ENCODE results near the gene PLXNB2.
A peak's percentile ranks its signal among the peaks of the same experiment; 100 is the strongest.

Gene PLXNB2

DNA sequence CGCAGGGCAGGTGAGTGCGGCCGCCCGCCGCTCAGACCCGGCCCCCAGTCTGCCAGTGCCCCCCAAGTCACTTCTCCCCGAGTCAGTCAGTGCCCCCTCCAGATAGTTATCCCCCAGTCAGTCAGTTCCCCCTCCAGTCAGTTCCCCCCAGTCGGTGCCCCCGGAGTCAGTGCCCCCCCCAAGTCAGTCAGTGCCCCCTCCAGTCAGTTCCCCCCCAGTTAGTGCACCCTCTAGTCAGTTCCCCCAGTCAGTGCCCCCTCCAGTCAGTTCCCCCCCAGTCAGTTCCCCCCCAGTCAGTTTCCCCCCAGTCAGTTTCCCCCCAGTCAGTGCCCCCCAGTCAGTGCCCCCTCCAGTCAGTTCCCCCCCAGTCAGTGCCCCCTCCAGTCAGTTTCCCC, 36.1 kb upstream of the PLXNB2 start:
- Histone ChIP-seq H3K4me3 (ENCODE audit: low read depth in 1 of 2, low read length in 2 of 2) (peak overlapping the region; percentile 61 to 90; a peak in 3 of 4 replicates), H3K36me3 (ENCODE audit: insufficient read depth, low read length) (peaks cover 20% of the 10 kb centered on the region), H3K4me2 (ENCODE audit: insufficient read depth, low read length) (peak overlapping the region; percentile 81), H3K27me3 (ENCODE audit: insufficient read depth, low read length, poor library complexity) (no peaks in the 10 kb centered on the region), H3K9me3 (ENCODE audit: insufficient read depth, low read length, severe bottlenecking) (no peaks in the 10 kb centered on the region), H3K27ac (ENCODE audit: low read length) (peak overlapping the region; percentile 83), H4K20me1 (ENCODE audit: insufficient read depth, low read length) (peaks cover 26% of the 10 kb centered on the region), H3K9ac (ENCODE audit: low read depth, low read length) (peak overlapping the region; percentile 98), H3K4me1 (ENCODE audit: insufficient read depth, low read length) (peaks cover 42% of the 10 kb centered on the region), H2AFZ (ENCODE audit: low read depth, low read length) (peak overlapping the region; percentile 76), H3K79me2 (ENCODE audit: insufficient read depth, low read length) (peaks cover 32% of the 10 kb centered on the region)
- no peak for TF ChIP-seq EZH2 (IDR thresholded peaks at IDR 0.05; ENCODE audit: borderline replicate concordance, low read depth, low read length, severe bottlenecking)
- TF ChIP-seq, protein P1, sequence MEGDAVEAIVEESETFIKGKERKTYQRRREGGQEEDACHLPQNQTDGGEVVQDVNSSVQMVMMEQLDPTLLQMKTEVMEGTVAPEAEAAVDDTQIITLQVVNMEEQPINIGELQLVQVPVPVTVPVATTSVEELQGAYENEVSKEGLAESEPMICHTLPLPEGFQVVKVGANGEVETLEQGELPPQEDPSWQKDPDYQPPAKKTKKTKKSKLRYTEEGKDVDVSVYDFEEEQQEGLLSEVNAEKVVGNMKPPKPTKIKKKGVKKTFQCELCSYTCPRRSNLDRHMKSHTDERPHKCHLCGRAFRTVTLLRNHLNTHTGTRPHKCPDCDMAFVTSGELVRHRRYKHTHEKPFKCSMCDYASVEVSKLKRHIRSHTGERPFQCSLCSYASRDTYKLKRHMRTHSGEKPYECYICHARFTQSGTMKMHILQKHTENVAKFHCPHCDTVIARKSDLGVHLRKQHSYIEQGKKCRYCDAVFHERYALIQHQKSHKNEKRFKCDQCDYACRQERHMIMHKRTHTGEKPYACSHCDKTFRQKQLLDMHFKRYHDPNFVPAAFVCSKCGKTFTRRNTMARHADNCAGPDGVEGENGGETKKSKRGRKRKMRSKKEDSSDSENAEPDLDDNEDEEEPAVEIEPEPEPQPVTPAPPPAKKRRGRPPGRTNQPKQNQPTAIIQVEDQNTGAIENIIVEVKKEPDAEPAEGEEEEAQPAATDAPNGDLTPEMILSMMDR (IDR thresholded peaks at IDR 0.05; ENCODE audit: borderline replicate concordance, extremely low read depth, low read length, poor library complexity, severe bottlenecking): no peak
- ATAC-seq (ENCODE audit: insufficient read depth, low read depth) (peak; percentile 10; the same call in 1 of the 3 replicates), DNase-seq (no peak)

DNA sequence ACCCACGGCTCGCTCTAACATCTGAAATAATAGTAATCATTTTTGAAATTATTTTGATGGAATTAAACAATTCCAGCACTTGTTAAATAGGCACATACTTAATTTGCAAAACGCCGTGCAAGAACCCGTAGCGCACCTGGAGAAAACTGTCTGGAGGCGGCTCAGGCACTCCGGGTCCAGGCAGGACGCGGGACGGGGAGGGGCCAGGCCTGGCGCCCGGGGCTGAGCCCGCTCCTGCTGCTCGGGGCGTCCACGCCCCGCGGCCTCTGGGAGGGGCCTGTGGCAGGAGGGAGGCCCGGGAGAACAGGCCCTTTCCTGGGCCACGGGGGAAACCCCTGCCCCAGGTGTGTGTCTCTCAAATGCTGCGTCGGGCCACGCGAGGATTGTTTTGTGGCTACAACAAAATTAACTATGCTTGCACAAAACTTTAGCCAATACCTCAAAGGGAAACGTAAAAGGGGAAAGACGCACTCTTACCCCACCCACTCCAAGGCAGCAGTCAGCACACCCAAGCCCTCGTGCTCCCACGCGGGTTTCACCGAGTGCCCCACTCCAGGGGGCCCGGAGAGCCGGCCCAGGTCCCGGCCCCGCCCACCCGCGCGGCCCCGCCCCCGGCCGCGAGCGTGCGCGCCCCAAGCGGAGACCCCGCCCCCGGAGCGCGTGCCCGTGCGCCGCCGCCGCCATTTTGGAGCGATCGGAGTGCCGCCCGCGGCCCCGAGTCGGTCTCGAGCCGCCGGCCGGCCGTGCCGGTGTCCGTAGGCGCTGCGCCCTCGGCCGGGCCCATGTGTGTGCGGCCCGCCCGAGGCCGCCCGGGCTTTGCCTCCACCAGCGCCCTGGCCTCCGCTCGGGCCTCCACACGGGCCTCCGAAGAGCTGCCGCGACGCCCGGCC, 35.5 kb upstream of the PLXNB2 start, which contains the start of gene PPP6R2:
TSS of gene PPP6R2 (plus strand) at position 677 of the 890 bp plus-strand sequence. CDS start 50,582 bp downstream, outside the sequence.
- peak within 1 kb of the TSS; percentile 98 for H3K9ac ChIP-seq (ENCODE audit: low read depth, low read length)
- H3K9me3 ChIP-seq (ENCODE audit: insufficient read depth, low read length, severe bottlenecking): no peaks in the 10 kb centered on the region
- H3K4me2 ChIP-seq (ENCODE audit: insufficient read depth, low read length): peak within 1 kb of the TSS; percentile 81
- peaks cover 26% of the 10 kb centered on the region for H3K79me2 ChIP-seq (ENCODE audit: insufficient read depth, low read length)
- TF ChIP-seq EZH2 (IDR thresholded peaks at IDR 0.05; ENCODE audit: borderline replicate concordance, low read depth, low read length, severe bottlenecking): no peak
- TF ChIP-seq, protein P1 (IDR thresholded peaks at IDR 0.05; ENCODE audit: borderline replicate concordance, extremely low read depth, low read length, poor library complexity, severe bottlenecking): no peak
- peak within 1 kb of the TSS; percentile 61 to 90 for H3K4me3 ChIP-seq (ENCODE audit: low read depth in 1 of 2, low read length in 2 of 2)
- no peaks in the 10 kb centered on the region for H3K27me3 ChIP-seq (ENCODE audit: insufficient read depth, low read length, poor library complexity)
- DNase-seq: peak; percentile 84
- ATAC-seq (ENCODE audit: insufficient read depth, low read depth): peak; percentile 81
- peak within 1 kb of the TSS; percentile 94 for H3K27ac ChIP-seq (ENCODE audit: low read length)
- peaks cover 19% of the 10 kb centered on the region for H4K20me1 ChIP-seq (ENCODE audit: insufficient read depth, low read length)
- peak within 1 kb of the TSS; percentile 99 for H2AFZ ChIP-seq (ENCODE audit: low read depth, low read length)
- H3K4me1 ChIP-seq (ENCODE audit: insufficient read depth, low read length): peaks cover 38% of the 10 kb centered on the region
- H3K36me3 ChIP-seq (ENCODE audit: insufficient read depth, low read length): peaks cover 16% of the 10 kb centered on the region

DNA sequence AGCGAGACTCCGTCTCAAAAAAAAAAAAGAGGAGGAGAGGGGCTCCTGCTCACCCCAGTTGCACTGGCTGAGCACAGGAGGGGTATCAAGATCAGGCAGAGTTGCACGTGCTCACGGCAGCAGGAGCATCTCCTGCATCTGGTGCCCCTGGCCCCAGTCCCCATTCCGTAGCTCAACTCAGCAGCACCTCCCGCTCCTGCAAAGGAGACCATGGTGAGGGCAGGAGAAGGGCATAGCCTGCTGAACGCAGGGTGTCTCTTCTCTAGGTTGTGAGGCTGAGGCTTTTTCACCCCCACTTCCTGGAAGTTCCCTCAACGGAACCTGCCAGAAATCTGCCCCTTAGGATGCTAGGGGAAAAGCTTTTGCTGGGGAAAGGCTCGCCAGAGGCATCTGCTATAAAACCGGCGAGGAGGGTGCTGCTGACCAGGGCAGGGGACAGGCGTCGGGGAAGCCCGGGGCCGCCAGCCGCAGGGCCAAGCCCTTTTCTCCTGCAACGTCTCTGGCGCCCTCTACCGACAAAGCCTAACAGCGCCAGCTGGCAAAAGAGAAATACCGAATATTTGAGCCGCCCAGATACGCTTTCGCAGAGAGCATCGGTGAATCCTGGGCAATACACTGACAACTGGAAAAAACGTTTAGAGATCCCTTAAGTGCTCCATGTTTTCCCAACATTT, 34.7 kb upstream of the PLXNB2 start:
- TF ChIP-seq, protein P1 (IDR thresholded peaks at IDR 0.05; ENCODE audit: borderline replicate concordance, extremely low read depth, low read length, poor library complexity, severe bottlenecking): peak; percentile 96
- TF ChIP-seq EZH2 (IDR thresholded peaks at IDR 0.05; ENCODE audit: borderline replicate concordance, low read depth, low read length, severe bottlenecking): no peak
- ATAC-seq (ENCODE audit: insufficient read depth, low read depth) (peak; percentile 74), DNase-seq (peak; percentile 88)
- H3K36me3 ChIP-seq (ENCODE audit: insufficient read depth, low read length): peaks cover 9% of the 10 kb centered on the region
- H4K20me1 ChIP-seq (ENCODE audit: insufficient read depth, low read length): peaks cover 12% of the 10 kb centered on the region
- H3K9ac ChIP-seq (ENCODE audit: low read depth, low read length): peak overlapping the region; percentile 98
- peak overlapping the region; percentile 61 for H3K4me3 ChIP-seq (ENCODE audit: low read depth in 1 of 2, low read length in 2 of 2)
- H3K27me3 ChIP-seq (ENCODE audit: insufficient read depth, low read length, poor library complexity): no peaks in the 10 kb centered on the region
- peak overlapping the region; percentile 94 for H3K27ac ChIP-seq (ENCODE audit: low read length)
- H3K4me1 ChIP-seq (ENCODE audit: insufficient read depth, low read length): peaks cover 31% of the 10 kb centered on the region
- peaks cover 18% of the 10 kb centered on the region for H3K79me2 ChIP-seq (ENCODE audit: insufficient read depth, low read length)
- peak overlapping the region; percentile 81 for H3K4me2 ChIP-seq (ENCODE audit: insufficient read depth, low read length)
- H3K9me3 ChIP-seq (ENCODE audit: insufficient read depth, low read length, severe bottlenecking): no peaks in the 10 kb centered on the region
- H2AFZ ChIP-seq (ENCODE audit: low read depth, low read length): peak overlapping the region; percentile 99

Measured in DND-41 (cell line).